HCT116 (cell line): ENCODE data around the gene PKN1. TPM values are rescaled to one million over a fixed set of nuclear protein-coding genes. Genes with fewer than 3 reads are reported as not detected.

Source experiments
- ATAC-seq: fragments of 200-7000 bp; cut with Tn5 transposase; 2 replicates; pipeline ENCODE4 v1.9.1; 2020; ENCODE audit warnings: mild to moderate bottlenecking, moderate library complexity
- BruUV-seq: library from RNA; stranded (reverse); fragments of 400-500 nt; replicated peaks from 2 replicates; lab custom pipeline; 2021; lab: Mats Ljungman, UMichigan
- CTCF ChIA-PET: fragments of 300-600 bp; sonication (Branson Sonifier 250); formaldehyde crosslinking; loops from one replicate; lab custom pipeline; 2021; ENCODE audit warnings: antibody characterized with exemption; lab: Charles Lee
- POLR2A ChIA-PET: fragments of 300-600, 350-600 bp; sonication (Branson Sonifier 250); formaldehyde crosslinking; loops from one replicate; lab custom pipeline; 2021; ENCODE audit warnings: antibody characterized with exemption; lab: Charles Lee
- RAD21 ChIA-PET, 2 experiments: fragments of 300-600 bp; sonication (Branson Sonifier 250); formaldehyde crosslinking; loops; one replicate each; lab custom pipeline; 2023; ENCODE audit warnings: low total read pairs in 2 of 2; ENCODE audit not compliant: uncharacterized antibody in 2 of 2, unreplicated experiment in 2 of 2, low non-redundant PET in 1 of 2; lab: Charles Lee
- DNase-seq: peaks from one replicate; pipeline ENCODE4 v3.0.0-alpha.2; 2010; ENCODE audit warnings: low read depth, low spot score
- H2AFZ ChIP-seq: fragments of 200-600 bp; shearing (Covaris generic), sonication (generic); 2 replicates; pipeline ENCODE4 v1.6.1; 2017; ENCODE audit warnings: low read depth, mixed run types, mixed read lengths, antibody characterized with exemption, low read length; ENCODE audit not compliant: poor library complexity, severe bottlenecking
- H3K27ac ChIP-seq: 2 replicates; pipeline ENCODE4 v1.5.1; 2012; ENCODE audit warnings: low read depth, low read length
- H3K27me3 ChIP-seq: fragments of 200-600 bp; sonication (generic); 2 replicates; pipeline ENCODE4 v1.6.1; 2016; ENCODE audit warnings: mixed run types, low read length, mixed read lengths; ENCODE audit not compliant: insufficient read depth
- H3K36me3 ChIP-seq, 2 experiments: fragments of 200-500 bp in 1 of 2; fragments of 200-600 bp in 1 of 2; sonication (Bioruptor generic) in 1 of 2; sonication (generic) in 1 of 2; 2 replicates each; pipeline versions ENCODE4 v1.5.1 to v1.6.1; 2014 to 2016; ENCODE audit warnings: low read length in 2 of 2, inconsistent platforms in 1 of 2, mixed read lengths in 1 of 2, mixed run types in 1 of 2; ENCODE audit not compliant: insufficient read depth in 2 of 2, control insufficient read depth in 1 of 2
- H3K4me1 ChIP-seq, 2 experiments: fragments of 200-600 bp in 1 of 2; sonication (generic) in 1 of 2; 2 replicates each; pipeline versions ENCODE4 v1.5.1 to v1.6.1; 2012 to 2017; ENCODE audit warnings: low read length in 2 of 2, inconsistent platforms in 1 of 2, mild to moderate bottlenecking in 1 of 2, mixed read lengths in 1 of 2, mixed run types in 1 of 2, moderate library complexity in 1 of 2; ENCODE audit not compliant: insufficient read depth in 2 of 2, control insufficient read depth in 1 of 2
- H3K4me2 ChIP-seq: fragments of 200-600 bp; sonication (generic); 2 replicates; pipeline ENCODE4 v1.6.1; 2017; ENCODE audit warnings: mixed run types, low read length, mixed read lengths
- H3K4me3 ChIP-seq, 2 experiments: fragments of 200-600 bp in 1 of 2; sonication (generic) in 1 of 2; replicated peaks in 1 of 2; 2 replicates each; pipeline ENCODE4 v1.5.1; 2011 to 2016; ENCODE audit warnings: low read length in 2 of 2, control low read depth in 1 of 2, low read depth in 1 of 2, mild to moderate bottlenecking in 1 of 2, mixed read lengths in 1 of 2, mixed run types in 1 of 2
- H3K79me2 ChIP-seq: fragments of 200-600 bp; sonication (generic); 2 replicates; pipeline ENCODE4 v1.6.1; 2017; ENCODE audit warnings: mild to moderate bottlenecking, mixed run types, low read length, moderate library complexity, mixed read lengths; ENCODE audit not compliant: insufficient read depth
- H3K9ac ChIP-seq: fragments of 200-600 bp; sonication (generic); 2 replicates; pipeline ENCODE4 v1.6.1; 2016; ENCODE audit warnings: low read length, mixed read lengths
- H3K9me2 ChIP-seq: fragments of 200-600 bp; sonication (generic), shearing (Covaris generic); 2 replicates; pipeline ENCODE4 v1.6.1; 2017; ENCODE audit warnings: mixed run types, mild to moderate bottlenecking, moderate library complexity; ENCODE audit not compliant: insufficient read depth
- H3K9me3 ChIP-seq, 2 experiments: fragments of 200-500 bp in 1 of 2; fragments of 200-600 bp in 1 of 2; sonication (Bioruptor generic) in 1 of 2; sonication (generic) in 1 of 2; 2 replicates each; pipeline ENCODE4 v1.6.1; 2014 to 2017; ENCODE audit warnings: low read length in 2 of 2, mixed read lengths in 2 of 2, inconsistent platforms in 1 of 2, low read depth in 1 of 2, mild to moderate bottlenecking in 1 of 2, mixed run types in 1 of 2, moderate library complexity in 1 of 2; ENCODE audit not compliant: control insufficient read depth in 1 of 2, insufficient read depth in 1 of 2
- H4K20me1 ChIP-seq: fragments of 200-600 bp; sonication (generic), shearing (Covaris generic); 2 replicates; pipeline ENCODE4 v1.6.1; 2017; ENCODE audit warnings: mixed run types, mild to moderate bottlenecking, moderate library complexity; ENCODE audit not compliant: insufficient read depth
- CBX3 ChIP-seq: IDR thresholded peaks from 2 replicates; pipeline ENCODE4 v1.6.1; 2012; ENCODE audit warnings: low read depth
- CEBPB ChIP-seq: IDR thresholded peaks from 2 replicates; pipeline ENCODE4 v1.6.1; 2012; ENCODE audit warnings: low read depth
- EGR1 ChIP-seq: IDR thresholded peaks from 2 replicates; pipeline ENCODE4 v1.6.1; 2012; ENCODE audit warnings: low read depth
- ELF1 ChIP-seq: IDR thresholded peaks from 2 replicates; pipeline ENCODE4 v1.6.1; 2012; ENCODE audit warnings: low read depth, borderline replicate concordance
- EZH2phosphoT487 ChIP-seq: fragments of 200-600 bp; IDR thresholded peaks from 2 replicates; pipeline ENCODE4 v1.6.1; 2018; ENCODE audit warnings: antibody characterized with exemption, borderline replicate concordance
- FOSL1 ChIP-seq: IDR thresholded peaks from 2 replicates; pipeline ENCODE4 v1.6.1; 2012; ENCODE audit warnings: low read depth
- JUND ChIP-seq: IDR thresholded peaks from 2 replicates; pipeline ENCODE4 v1.6.1; 2012
- POLR2A ChIP-seq: IDR thresholded peaks from 2 replicates; pipeline ENCODE4 v1.7.0; 2011; ENCODE audit warnings: borderline replicate concordance; ENCODE audit not compliant: insufficient read depth, insufficient read length; ENCODE audit errors: extremely low read depth
- POLR2AphosphoS5 ChIP-seq: IDR thresholded peaks from 2 replicates; pipeline ENCODE4 v1.6.1; 2011; ENCODE audit warnings: mild to moderate bottlenecking, low read depth, low read length, moderate library complexity
- RAD21 ChIP-seq: IDR thresholded peaks from 2 replicates; pipeline ENCODE4 v1.6.1; 2012; ENCODE audit warnings: low read depth, mild to moderate bottlenecking
- SIN3A ChIP-seq: IDR thresholded peaks from 2 replicates; pipeline ENCODE4 v1.6.1; 2012; ENCODE audit warnings: low read depth
- SP1 ChIP-seq: IDR thresholded peaks from 2 replicates; pipeline ENCODE4 v1.6.1; 2012; ENCODE audit warnings: low read depth
- SRF ChIP-seq: IDR thresholded peaks from 2 replicates; pipeline ENCODE4 v1.6.1; 2012; ENCODE audit warnings: low read depth
- TCF7L2 ChIP-seq: IDR thresholded peaks from 2 replicates; pipeline ENCODE4 v1.7.0; 2011; ENCODE audit warnings: borderline replicate concordance, inconsistent platforms; ENCODE audit not compliant: insufficient read depth, insufficient read length; ENCODE audit errors: extremely low read depth
- YY1 ChIP-seq: IDR thresholded peaks from 2 replicates; pipeline ENCODE4 v1.6.1; 2011; ENCODE audit warnings: low read length, low read depth, moderate library complexity, mild to moderate bottlenecking; ENCODE audit not compliant: insufficient replicate concordance; ENCODE audit errors: extremely low read depth
- ZFX ChIP-seq: fragments of 450-650 bp; IDR thresholded peaks from 2 replicates; pipeline ENCODE4 v1.6.1; 2017
- ZNF274 ChIP-seq: fragments of 200-500 bp; sonication (Bioruptor generic); IDR thresholded peaks from 2 replicates; pipeline ENCODE4 v1.6.1; 2014; ENCODE audit warnings: mild to moderate bottlenecking, low read depth, low read length, inconsistent platforms
- intact Hi-C: fragments of 100-400 bp; cut with micrococcal nuclease; formaldehyde crosslinking; loops from 2 replicates; pipeline ENCODE4 v1.10.0; 2022
- total RNA-seq: library from RNA; stranded (reverse); gene quantifications from one replicate; pipeline ENCODE4 v1.2.1, GENCODE V29; 2021; ENCODE audit not compliant: unreplicated experiment
- TF ChIP-seq, protein P1 (sequence below): IDR thresholded peaks from 2 replicates; pipeline ENCODE4 v1.6.1; 2012
- TF ChIP-seq, protein P2 (sequence below), 3 experiments: fragments of 200-600 bp in 1 of 3; sonication (generic) in 1 of 3; IDR thresholded peaks in 2 of 3; conservative IDR thresholded peaks in 1 of 3; 2 replicates each; pipeline ENCODE4 v1.5.1; 2012 to 2017; ENCODE audit warnings: low read depth in 2 of 3, low read length in 2 of 3, antibody characterized with exemption in 1 of 3, borderline replicate concordance in 1 of 3, control low read depth in 1 of 3, mild to moderate bottlenecking in 1 of 3, mixed read lengths in 1 of 3, mixed run types in 1 of 3, moderate library complexity in 1 of 3; ENCODE audit not compliant: insufficient read depth in 1 of 3
- TF ChIP-seq, protein P3 (sequence below): IDR thresholded peaks from 2 replicates; pipeline ENCODE4 v1.6.1; 2011; ENCODE audit warnings: mild to moderate bottlenecking, low read length, moderate library complexity; ENCODE audit not compliant: insufficient replicate concordance; ENCODE audit errors: extremely low read depth
- TF ChIP-seq, protein P4 (sequence below): IDR thresholded peaks from 2 replicates; pipeline ENCODE4 v1.6.1; 2012

The PKN1 gene
- total RNA-seq, 1 experiment from 2014 or later = 248 TPM

DNA sequence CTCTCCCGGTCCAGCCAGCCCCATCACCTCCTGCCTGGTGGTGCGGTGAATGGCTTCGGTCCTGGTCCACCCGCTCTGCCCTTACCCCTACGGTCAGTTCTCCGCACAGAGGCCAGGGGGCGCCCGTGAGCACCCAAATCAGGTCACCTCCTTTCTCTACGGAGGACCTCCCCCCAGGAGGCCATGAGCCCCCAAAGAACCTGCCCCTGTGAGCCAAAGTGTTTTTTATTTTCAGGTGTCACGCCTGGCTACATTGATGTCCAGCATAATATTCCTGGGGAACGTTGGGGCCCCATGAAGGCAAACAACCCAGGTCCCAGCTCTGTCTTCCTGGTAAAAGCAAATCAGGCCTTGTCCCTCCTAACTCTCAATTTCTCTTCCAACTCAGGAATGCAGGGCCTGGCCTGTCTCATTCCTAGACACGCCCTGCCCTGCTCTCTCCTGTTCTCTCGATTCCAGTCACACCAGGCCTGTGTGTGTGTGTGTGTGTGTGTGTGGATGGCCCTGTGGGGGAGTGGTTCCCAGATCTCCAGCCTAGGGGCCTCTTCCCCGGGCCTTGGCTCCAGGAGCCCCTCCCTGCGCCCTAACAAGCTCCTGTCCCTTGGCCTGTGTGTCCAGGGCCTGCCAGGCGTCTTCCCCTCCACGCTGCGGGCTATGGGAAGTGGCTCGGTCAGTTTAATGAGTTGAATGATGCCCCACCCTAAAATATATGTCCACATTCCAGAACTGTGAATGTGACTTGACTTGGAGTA, 72.6 kb downstream of the PKN1 start:
- intact Hi-C loops = no loop called here
- DNase-seq = peak; percentile 82
- peak overlapping the region; percentile 100 for H3K27ac ChIP-seq
- no peaks in the 10 kb centered on the region for H3K9me2 ChIP-seq
- H3K9me3 ChIP-seq = no peaks in the 10 kb centered on the region
- H3K9ac ChIP-seq = peak overlapping the region; percentile 71
- ChIA-PET POLR2A (interaction anchor here (0.6 to 8.7 kb wide), 4 partner anchors 9 to 68 kb away, joined by 3 to 112 read pairs (median 9); partner anchors contain the start of genes DNAJB1 and GIPC1), RAD21 (interaction anchor here in 1 of 2 experiments (1.2 kb wide), 1 partner anchor 9 kb away, joined by 3 read pairs; no protein-coding TSS in a partner anchor), CTCF (interaction anchor here (0.6 to 1.6 kb wide), 6 partner anchors 8 to 890 kb away, joined by 3 to 7 read pairs (median 3); no protein-coding TSS in a partner anchor)
- H3K36me3 ChIP-seq = no peaks in the 10 kb centered on the region
- peak overlapping the region; percentile 16 to 51 for H3K4me3 ChIP-seq
- peak; percentile 79 for ATAC-seq
- no peaks in the 10 kb centered on the region for H4K20me1 ChIP-seq
- no peak overlapping the region for H2AFZ ChIP-seq
- TSS peak; percentile 88 for BruUV-seq
- H3K4me2 ChIP-seq = peak overlapping the region; percentile 76
- peaks cover 67 to 74% of the 10 kb centered on the region in 2 experiments for H3K4me1 ChIP-seq
- H3K79me2 ChIP-seq = no peaks in the 10 kb centered on the region
- no peaks in the 10 kb centered on the region for H3K27me3 ChIP-seq
- TF ChIP-seq JUND (no peak), ELF1 (no peak), POLR2AphosphoS5 (no peak), EZH2phosphoT487 (no peak), FOSL1 (0 out of 2 replicates have a peak, but pooled peaks have one; percentile 50), SIN3A (no peak), TCF7L2 (no peak), CEBPB (no peak), POLR2A (no peak), EGR1 (peak; percentile 46; the same call in 1 of the 2 replicates), ZNF274 (no peak), RAD21 (peak; percentile 49), CBX3 (peak; percentile 57; the same call in 1 of the 2 replicates), SRF (no peak), YY1 (no peak), ZFX (peak; percentile 58; the same call in 1 of the 2 replicates), SP1 (peak; percentile 73)
- TF ChIP-seq, protein P1, sequence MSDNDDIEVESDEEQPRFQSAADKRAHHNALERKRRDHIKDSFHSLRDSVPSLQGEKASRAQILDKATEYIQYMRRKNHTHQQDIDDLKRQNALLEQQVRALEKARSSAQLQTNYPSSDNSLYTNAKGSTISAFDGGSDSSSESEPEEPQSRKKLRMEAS = peak; percentile 52; the same call in 1 of the 2 replicates
- TF ChIP-seq, protein P2, sequence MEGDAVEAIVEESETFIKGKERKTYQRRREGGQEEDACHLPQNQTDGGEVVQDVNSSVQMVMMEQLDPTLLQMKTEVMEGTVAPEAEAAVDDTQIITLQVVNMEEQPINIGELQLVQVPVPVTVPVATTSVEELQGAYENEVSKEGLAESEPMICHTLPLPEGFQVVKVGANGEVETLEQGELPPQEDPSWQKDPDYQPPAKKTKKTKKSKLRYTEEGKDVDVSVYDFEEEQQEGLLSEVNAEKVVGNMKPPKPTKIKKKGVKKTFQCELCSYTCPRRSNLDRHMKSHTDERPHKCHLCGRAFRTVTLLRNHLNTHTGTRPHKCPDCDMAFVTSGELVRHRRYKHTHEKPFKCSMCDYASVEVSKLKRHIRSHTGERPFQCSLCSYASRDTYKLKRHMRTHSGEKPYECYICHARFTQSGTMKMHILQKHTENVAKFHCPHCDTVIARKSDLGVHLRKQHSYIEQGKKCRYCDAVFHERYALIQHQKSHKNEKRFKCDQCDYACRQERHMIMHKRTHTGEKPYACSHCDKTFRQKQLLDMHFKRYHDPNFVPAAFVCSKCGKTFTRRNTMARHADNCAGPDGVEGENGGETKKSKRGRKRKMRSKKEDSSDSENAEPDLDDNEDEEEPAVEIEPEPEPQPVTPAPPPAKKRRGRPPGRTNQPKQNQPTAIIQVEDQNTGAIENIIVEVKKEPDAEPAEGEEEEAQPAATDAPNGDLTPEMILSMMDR (IDR thresholded peaks at IDR 0.05 in 2 of 3, conservative IDR thresholded peaks at IDR 0.05 in 1 of 3; ENCODE audit: borderline replicate concordance in 1 of 3, insufficient read depth in 1 of 3, low read depth in 2 of 3, low read length in 2 of 3) = peak; percentile 62 to 93 (median 91); a peak in 5 of 6 replicates
- TF ChIP-seq, protein P3, sequence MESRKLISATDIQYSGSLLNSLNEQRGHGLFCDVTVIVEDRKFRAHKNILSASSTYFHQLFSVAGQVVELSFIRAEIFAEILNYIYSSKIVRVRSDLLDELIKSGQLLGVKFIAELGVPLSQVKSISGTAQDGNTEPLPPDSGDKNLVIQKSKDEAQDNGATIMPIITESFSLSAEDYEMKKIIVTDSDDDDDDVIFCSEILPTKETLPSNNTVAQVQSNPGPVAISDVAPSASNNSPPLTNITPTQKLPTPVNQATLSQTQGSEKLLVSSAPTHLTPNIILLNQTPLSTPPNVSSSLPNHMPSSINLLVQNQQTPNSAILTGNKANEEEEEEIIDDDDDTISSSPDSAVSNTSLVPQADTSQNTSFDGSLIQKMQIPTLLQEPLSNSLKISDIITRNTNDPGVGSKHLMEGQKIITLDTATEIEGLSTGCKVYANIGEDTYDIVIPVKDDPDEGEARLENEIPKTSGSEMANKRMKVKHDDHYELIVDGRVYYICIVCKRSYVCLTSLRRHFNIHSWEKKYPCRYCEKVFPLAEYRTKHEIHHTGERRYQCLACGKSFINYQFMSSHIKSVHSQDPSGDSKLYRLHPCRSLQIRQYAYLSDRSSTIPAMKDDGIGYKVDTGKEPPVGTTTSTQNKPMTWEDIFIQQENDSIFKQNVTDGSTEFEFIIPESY = no peak
- TF ChIP-seq, protein P4, sequence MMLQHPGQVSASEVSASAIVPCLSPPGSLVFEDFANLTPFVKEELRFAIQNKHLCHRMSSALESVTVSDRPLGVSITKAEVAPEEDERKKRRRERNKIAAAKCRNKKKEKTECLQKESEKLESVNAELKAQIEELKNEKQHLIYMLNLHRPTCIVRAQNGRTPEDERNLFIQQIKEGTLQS = no peak
